Panc1 (cell line): ENCODE data around the gene SLC2A4.

ENCODE experiments used
- POLR2AphosphoS5 ChIP-seq: IDR thresholded peaks from 2 replicates; pipeline ENCODE4 v1.6.1; 2012; ENCODE audit warnings: mild to moderate bottlenecking, low read depth, low read length, moderate library complexity
- SIN3A ChIP-seq: IDR thresholded peaks from 2 replicates; pipeline ENCODE4 v1.6.1; 2012; ENCODE audit warnings: low read depth, mild to moderate bottlenecking, low read length, moderate library complexity, borderline replicate concordance; ENCODE audit not compliant: insufficient read depth
- TF ChIP-seq, protein P1 (sequence below): fragments of 450-650 bp; IDR thresholded peaks from 2 replicates; pipeline ENCODE4 v1.5.1; 2017; ENCODE audit warnings: mild to moderate bottlenecking
- TF ChIP-seq, protein P2 (sequence below), 2 experiments: IDR thresholded peaks; 2 replicates each; pipeline ENCODE4 v1.6.1; 2011 to 2012; ENCODE audit warnings: low read depth in 2 of 2, control low read depth in 1 of 2, low read length in 1 of 2, mild to moderate bottlenecking in 1 of 2, moderate library complexity in 1 of 2; ENCODE audit not compliant: insufficient read depth in 1 of 2

GRCh38 chr17:7237761-7238419 lies 43.6 kb upstream of the SLC2A4 start:
- peak; percentile 61; the same call in 1 of the 2 replicates for TF ChIP-seq POLR2AphosphoS5
- TF ChIP-seq, protein P1, sequence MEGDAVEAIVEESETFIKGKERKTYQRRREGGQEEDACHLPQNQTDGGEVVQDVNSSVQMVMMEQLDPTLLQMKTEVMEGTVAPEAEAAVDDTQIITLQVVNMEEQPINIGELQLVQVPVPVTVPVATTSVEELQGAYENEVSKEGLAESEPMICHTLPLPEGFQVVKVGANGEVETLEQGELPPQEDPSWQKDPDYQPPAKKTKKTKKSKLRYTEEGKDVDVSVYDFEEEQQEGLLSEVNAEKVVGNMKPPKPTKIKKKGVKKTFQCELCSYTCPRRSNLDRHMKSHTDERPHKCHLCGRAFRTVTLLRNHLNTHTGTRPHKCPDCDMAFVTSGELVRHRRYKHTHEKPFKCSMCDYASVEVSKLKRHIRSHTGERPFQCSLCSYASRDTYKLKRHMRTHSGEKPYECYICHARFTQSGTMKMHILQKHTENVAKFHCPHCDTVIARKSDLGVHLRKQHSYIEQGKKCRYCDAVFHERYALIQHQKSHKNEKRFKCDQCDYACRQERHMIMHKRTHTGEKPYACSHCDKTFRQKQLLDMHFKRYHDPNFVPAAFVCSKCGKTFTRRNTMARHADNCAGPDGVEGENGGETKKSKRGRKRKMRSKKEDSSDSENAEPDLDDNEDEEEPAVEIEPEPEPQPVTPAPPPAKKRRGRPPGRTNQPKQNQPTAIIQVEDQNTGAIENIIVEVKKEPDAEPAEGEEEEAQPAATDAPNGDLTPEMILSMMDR = no peak
- TF ChIP-seq, protein P2, sequence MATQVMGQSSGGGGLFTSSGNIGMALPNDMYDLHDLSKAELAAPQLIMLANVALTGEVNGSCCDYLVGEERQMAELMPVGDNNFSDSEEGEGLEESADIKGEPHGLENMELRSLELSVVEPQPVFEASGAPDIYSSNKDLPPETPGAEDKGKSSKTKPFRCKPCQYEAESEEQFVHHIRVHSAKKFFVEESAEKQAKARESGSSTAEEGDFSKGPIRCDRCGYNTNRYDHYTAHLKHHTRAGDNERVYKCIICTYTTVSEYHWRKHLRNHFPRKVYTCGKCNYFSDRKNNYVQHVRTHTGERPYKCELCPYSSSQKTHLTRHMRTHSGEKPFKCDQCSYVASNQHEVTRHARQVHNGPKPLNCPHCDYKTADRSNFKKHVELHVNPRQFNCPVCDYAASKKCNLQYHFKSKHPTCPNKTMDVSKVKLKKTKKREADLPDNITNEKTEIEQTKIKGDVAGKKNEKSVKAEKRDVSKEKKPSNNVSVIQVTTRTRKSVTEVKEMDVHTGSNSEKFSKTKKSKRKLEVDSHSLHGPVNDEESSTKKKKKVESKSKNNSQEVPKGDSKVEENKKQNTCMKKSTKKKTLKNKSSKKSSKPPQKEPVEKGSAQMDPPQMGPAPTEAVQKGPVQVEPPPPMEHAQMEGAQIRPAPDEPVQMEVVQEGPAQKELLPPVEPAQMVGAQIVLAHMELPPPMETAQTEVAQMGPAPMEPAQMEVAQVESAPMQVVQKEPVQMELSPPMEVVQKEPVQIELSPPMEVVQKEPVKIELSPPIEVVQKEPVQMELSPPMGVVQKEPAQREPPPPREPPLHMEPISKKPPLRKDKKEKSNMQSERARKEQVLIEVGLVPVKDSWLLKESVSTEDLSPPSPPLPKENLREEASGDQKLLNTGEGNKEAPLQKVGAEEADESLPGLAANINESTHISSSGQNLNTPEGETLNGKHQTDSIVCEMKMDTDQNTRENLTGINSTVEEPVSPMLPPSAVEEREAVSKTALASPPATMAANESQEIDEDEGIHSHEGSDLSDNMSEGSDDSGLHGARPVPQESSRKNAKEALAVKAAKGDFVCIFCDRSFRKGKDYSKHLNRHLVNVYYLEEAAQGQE (IDR thresholded peaks at IDR 0.05; ENCODE audit: insufficient read depth in 1 of 2, low read depth in 2 of 2, low read length in 1 of 2) = no peak
- peak; percentile 55; the same call in 1 of the 2 replicates for TF ChIP-seq SIN3A
